SU-DHL-6 (cell line): ENCODE measurements around the gene HASPIN.

Experiments used
- CTCF ChIP-seq: fragments of 200-600 bp; sonication (generic); IDR thresholded peaks from one replicate; pipeline ENCODE4 v1.5.1; 2017; ENCODE audit warnings: antibody characterized with exemption, mild to moderate bottlenecking, low read length, moderate library complexity; ENCODE audit not compliant: insufficient read depth, poor library complexity, severe bottlenecking
- EZH2phosphoT487 ChIP-seq: fragments of 200-600 bp; sonication (generic), shearing (Covaris generic); conservative IDR thresholded peaks from 2 replicates; pipeline ENCODE4 v1.6.1; 2018; ENCODE audit warnings: mild to moderate bottlenecking, antibody characterized with exemption, low read length, moderate library complexity, mixed read lengths

GRCh38 chr17:3678095-3678820, 45.4 kb upstream of the HASPIN start:
- no peak for TF ChIP-seq CTCF
- no peak for TF ChIP-seq EZH2phosphoT487
